Measurements from ENCODE around the gene TNRC6A.

- TF ChIP-seq CTCF (conservative IDR thresholded peaks at IDR 0.05; ENCODE audit: low read length) (no peak), EZH2phosphoT487 (IDR thresholded peaks at IDR 0.05; ENCODE audit: borderline replicate concordance) (no peak)
These were observed 40.4 kb downstream of the TNRC6A start for GRCh38 chr16:24769806-24770205.
